ENCODE results near the gene DYSF.

DNA sequence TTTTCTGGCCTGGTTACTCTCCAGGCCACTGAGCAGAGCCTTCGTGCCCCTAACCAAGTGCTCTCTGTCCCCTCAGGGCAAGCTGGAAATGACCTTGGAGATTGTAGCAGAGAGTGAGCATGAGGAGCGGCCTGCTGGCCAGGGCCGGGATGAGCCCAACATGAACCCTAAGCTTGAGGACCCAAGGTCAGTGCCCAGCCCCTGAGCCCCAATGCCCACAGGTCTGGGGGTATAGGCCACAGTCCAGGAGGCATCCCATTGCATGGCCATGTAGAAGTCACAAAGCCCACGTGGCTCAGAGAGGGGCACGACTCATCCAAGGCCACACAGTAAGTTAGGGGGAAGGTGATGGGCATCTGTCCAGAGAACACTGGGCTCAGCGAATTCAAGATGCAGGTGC, 227.6 kb downstream of the DYSF start:
- TF ChIP-seq, protein P1, sequence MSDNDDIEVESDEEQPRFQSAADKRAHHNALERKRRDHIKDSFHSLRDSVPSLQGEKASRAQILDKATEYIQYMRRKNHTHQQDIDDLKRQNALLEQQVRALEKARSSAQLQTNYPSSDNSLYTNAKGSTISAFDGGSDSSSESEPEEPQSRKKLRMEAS (IDR thresholded peaks at IDR 0.05; ENCODE audit: low read depth): no peak
- TF ChIP-seq NRF1 (IDR thresholded peaks at IDR 0.05; ENCODE audit: low read depth, low read length) (no peak), EZH2phosphoT487 (IDR thresholded peaks at IDR 0.05; ENCODE audit: borderline replicate concordance, low read depth) (no peak), TCF12 (IDR thresholded peaks at IDR 0.05) (no peak)
- TF ChIP-seq, protein P2, sequence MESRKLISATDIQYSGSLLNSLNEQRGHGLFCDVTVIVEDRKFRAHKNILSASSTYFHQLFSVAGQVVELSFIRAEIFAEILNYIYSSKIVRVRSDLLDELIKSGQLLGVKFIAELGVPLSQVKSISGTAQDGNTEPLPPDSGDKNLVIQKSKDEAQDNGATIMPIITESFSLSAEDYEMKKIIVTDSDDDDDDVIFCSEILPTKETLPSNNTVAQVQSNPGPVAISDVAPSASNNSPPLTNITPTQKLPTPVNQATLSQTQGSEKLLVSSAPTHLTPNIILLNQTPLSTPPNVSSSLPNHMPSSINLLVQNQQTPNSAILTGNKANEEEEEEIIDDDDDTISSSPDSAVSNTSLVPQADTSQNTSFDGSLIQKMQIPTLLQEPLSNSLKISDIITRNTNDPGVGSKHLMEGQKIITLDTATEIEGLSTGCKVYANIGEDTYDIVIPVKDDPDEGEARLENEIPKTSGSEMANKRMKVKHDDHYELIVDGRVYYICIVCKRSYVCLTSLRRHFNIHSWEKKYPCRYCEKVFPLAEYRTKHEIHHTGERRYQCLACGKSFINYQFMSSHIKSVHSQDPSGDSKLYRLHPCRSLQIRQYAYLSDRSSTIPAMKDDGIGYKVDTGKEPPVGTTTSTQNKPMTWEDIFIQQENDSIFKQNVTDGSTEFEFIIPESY (IDR thresholded peaks at IDR 0.05; ENCODE audit: borderline replicate concordance, low read depth): no peak
- TF ChIP-seq, protein P3, sequence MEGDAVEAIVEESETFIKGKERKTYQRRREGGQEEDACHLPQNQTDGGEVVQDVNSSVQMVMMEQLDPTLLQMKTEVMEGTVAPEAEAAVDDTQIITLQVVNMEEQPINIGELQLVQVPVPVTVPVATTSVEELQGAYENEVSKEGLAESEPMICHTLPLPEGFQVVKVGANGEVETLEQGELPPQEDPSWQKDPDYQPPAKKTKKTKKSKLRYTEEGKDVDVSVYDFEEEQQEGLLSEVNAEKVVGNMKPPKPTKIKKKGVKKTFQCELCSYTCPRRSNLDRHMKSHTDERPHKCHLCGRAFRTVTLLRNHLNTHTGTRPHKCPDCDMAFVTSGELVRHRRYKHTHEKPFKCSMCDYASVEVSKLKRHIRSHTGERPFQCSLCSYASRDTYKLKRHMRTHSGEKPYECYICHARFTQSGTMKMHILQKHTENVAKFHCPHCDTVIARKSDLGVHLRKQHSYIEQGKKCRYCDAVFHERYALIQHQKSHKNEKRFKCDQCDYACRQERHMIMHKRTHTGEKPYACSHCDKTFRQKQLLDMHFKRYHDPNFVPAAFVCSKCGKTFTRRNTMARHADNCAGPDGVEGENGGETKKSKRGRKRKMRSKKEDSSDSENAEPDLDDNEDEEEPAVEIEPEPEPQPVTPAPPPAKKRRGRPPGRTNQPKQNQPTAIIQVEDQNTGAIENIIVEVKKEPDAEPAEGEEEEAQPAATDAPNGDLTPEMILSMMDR (IDR thresholded peaks at IDR 0.05): no peak
